ENCODE results near the gene SGCA. TPM values are rescaled to one million over a fixed set of nuclear protein-coding genes. Genes with fewer than 3 reads are reported as not detected.
A peak's percentile ranks its signal among the peaks of the same experiment; 100 is the strongest.

SGCA gene
- total and polyA plus RNA-seq, 5 donors from 2014 or later, result not detected

DNA sequence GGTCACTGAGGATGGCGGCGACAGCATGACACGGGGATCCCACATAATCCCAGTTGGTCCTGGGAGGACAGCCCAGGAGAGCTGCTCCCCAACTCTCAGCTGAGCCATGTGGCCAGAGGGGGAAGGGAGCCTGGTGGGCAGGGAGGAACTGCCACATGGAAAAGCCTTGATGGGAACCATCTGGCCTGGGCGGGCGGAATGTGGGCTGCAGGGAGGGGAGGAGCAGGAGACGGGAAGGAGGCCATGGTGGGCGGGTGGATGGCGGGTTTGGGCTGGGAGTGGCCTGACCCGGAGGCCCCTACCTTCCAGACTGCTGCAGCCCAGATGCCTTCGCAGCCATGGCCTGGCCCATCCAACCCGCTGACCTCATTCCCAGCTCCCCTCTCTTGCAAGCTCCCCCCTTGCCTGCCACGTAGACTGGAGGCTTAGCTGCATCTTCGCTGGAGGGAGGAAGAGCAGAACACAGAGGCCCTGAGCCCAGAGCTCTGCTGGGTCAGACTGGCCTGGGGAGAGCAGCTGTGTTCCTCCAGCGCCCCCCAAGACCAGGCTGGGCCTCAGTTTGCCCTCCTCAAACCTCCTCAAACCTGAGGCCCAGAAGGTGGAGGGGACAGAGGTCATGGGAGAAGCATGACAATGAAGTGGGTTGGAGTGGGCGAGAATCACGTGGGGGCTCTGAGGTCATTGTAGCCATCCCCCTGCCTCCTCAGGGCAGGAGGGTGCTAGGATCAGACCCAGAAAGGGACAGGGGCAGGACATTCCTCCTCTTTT, 43.9 kb downstream of the SGCA start:
- no peaks in the 10 kb centered on the region for H3K36me3 Mint-ChIP-seq
- H3K4me1 Mint-ChIP-seq, result peaks cover 0 to 9% (median 5%) of the 10 kb centered on the region in 4 donors
- no peaks in the 10 kb centered on the region for H3K9me3 Mint-ChIP-seq
- no peak overlapping the region for H3K27ac Mint-ChIP-seq
- no peaks in the 10 kb centered on the region for H3K9me3 ChIP-seq (ENCODE audit: control insufficient read depth in 2 of 2, low read length in 2 of 2)
- H3K4me1 ChIP-seq (ENCODE audit: control insufficient read depth, insufficient read depth, low read length, poor library complexity, severe bottlenecking), result no peaks in the 10 kb centered on the region
- no peak overlapping the region for H3K4me3 ChIP-seq (ENCODE audit: low read depth, low read length)
- H3K27me3 ChIP-seq (ENCODE audit: control insufficient read depth, insufficient read depth, low read length), result peaks cover 5% of the 10 kb centered on the region
- no peaks in the 10 kb centered on the region for H3K36me3 ChIP-seq (ENCODE audit: control insufficient read depth, insufficient read depth, low read length)
- ATAC-seq (ENCODE audit: low read depth in 2 of 2) (no peak), DNase-seq (no peak)
- H3K27me3 Mint-ChIP-seq, result peaks cover 50% of the 10 kb centered on the region
- H3K27ac ChIP-seq (ENCODE audit: insufficient read depth, low read length, poor library complexity, severe bottlenecking), result no peak overlapping the region
- H3K4me3 Mint-ChIP-seq, result no peak overlapping the region

DNA sequence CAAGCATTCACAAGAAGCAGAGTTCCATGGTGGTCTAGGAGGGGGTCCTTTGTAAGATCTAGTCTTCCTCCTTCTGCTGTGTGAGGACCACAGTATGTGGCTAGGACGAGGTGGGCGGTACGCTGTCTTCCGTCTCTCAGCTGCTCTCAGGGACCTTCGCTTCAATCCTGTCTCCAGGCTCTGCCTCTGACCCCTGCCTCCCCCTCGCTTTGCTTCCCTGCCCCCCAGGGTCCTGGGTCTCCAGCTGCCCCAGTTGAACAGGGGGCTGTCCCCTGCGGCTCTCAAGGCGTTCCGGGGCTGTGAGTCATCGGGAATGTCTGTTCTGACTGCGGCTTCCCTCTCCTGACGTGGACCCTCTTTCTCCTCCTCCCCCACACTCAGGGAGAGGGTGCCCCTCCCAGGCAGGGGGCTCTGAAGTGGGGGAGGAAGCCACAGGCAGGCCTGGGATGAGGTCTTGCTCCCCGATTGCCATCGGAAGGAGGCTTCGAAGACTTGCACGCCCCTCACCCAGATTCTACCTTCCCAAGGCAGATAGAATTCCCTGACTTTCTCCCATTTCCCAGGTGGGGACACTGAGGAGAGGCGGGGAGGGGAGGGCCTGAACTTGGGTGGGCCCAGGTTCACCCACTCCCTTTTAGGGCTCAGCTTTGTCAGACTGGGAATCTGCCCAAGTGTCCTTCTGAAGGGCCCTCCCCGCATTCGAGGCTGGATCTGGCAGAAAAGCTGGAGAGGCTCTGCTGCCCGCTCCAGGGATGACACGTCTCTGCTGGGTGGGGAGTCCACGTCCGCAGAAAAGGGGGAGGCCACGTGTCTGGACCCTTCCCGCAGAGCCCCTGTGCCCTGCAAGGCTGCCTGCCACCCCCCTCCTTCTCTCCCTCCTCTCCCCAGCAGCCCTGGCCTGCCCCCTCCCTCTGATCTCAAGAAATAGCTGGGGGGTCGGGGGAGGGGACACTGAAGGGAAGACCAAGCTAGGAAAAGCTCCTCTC, 44.7 kb downstream of the SGCA start:
- H3K27ac ChIP-seq (ENCODE audit: insufficient read depth, low read length, poor library complexity, severe bottlenecking), result no peak overlapping the region

DNA sequence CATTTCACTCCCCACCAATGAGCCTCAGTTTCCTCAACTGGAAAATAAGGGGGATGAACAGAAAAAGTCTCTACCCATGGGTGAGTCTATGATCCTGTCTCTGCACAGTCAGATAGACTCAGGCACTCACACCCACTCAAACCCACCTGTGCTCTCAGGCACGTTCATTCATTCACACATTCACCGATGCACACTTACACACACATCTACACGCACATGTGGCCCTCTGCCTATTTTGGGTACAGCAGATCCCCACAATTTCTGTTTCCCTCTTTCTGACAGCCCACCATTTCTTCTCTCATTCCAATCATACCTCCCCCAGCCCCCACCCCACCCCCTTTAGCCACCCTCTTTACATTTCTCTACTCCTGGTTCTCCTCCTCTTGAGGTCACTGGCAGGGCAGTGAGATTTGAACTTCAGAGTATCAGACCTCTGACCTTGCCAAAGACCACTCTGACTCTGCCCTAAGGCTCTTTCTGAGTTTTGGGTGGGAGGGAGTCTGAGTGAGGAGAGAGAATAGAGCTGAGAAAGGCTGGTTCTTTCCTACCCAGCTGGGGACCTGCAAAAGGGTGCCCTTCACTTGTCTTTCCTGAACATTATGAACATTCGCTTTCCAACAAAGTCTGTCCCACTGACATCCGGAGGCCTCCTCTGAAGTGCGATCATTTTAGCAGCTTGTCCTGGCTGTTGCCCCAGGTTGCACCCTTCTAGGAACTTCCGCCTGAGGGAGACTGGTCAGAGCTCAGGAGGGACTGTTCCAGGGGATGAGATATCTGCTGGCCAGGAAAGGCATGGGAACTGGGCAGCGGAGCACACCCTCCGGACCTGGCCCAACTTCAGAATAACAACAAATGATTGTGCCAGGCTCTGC, 45.7 kb downstream of the SGCA start:
- Histone ChIP-seq H3K27me3 (ENCODE audit: control insufficient read depth, insufficient read depth, low read length) (peaks cover 4% of the 10 kb centered on the region), H3K4me3 (ENCODE audit: low read depth, low read length) (no peak overlapping the region), H3K36me3 (ENCODE audit: control insufficient read depth, insufficient read depth, low read length) (no peaks in the 10 kb centered on the region), H3K4me1 (ENCODE audit: control insufficient read depth, insufficient read depth, low read length, poor library complexity, severe bottlenecking) (no peaks in the 10 kb centered on the region), H3K9me3 (ENCODE audit: control insufficient read depth in 2 of 2, low read length in 2 of 2) (no peaks in the 10 kb centered on the region), H3K27ac (ENCODE audit: insufficient read depth, low read length, poor library complexity, severe bottlenecking) (no peak overlapping the region)
- Mint-ChIP-seq H3K27ac (no peak overlapping the region), H3K9me3 (no peaks in the 10 kb centered on the region), H3K4me3 (no peak overlapping the region), H3K36me3 (no peaks in the 10 kb centered on the region), H3K27me3 (peaks cover 33% of the 10 kb centered on the region), H3K4me1 (peaks cover 0 to 9% (median 3%) of the 10 kb centered on the region in 4 donors)
- ATAC-seq (ENCODE audit: low read depth in 2 of 2) (no peak), DNase-seq (no peak)

More for the DNA sequence above, 44.7 kb downstream of the SGCA start:
- no peak overlapping the region for H3K27ac Mint-ChIP-seq
- peaks cover 0 to 9% (median 3%) of the 10 kb centered on the region in 4 donors for H3K4me1 Mint-ChIP-seq
- Histone ChIP-seq H3K4me1 (ENCODE audit: control insufficient read depth, insufficient read depth, low read length, poor library complexity, severe bottlenecking) (no peaks in the 10 kb centered on the region), H3K36me3 (ENCODE audit: control insufficient read depth, insufficient read depth, low read length) (no peaks in the 10 kb centered on the region), H3K27me3 (ENCODE audit: control insufficient read depth, insufficient read depth, low read length) (peaks cover 5% of the 10 kb centered on the region), H3K9me3 (ENCODE audit: control insufficient read depth in 2 of 2, low read length in 2 of 2) (no peaks in the 10 kb centered on the region), H3K4me3 (ENCODE audit: low read depth, low read length) (no peak overlapping the region)
- no peaks in the 10 kb centered on the region for H3K36me3 Mint-ChIP-seq
- DNase-seq (no peak), ATAC-seq (ENCODE audit: low read depth in 2 of 2) (no peak)
- no peaks in the 10 kb centered on the region for H3K9me3 Mint-ChIP-seq
- no peak overlapping the region for H3K4me3 Mint-ChIP-seq
- H3K27me3 Mint-ChIP-seq, result peaks cover 42% of the 10 kb centered on the region

DNA sequence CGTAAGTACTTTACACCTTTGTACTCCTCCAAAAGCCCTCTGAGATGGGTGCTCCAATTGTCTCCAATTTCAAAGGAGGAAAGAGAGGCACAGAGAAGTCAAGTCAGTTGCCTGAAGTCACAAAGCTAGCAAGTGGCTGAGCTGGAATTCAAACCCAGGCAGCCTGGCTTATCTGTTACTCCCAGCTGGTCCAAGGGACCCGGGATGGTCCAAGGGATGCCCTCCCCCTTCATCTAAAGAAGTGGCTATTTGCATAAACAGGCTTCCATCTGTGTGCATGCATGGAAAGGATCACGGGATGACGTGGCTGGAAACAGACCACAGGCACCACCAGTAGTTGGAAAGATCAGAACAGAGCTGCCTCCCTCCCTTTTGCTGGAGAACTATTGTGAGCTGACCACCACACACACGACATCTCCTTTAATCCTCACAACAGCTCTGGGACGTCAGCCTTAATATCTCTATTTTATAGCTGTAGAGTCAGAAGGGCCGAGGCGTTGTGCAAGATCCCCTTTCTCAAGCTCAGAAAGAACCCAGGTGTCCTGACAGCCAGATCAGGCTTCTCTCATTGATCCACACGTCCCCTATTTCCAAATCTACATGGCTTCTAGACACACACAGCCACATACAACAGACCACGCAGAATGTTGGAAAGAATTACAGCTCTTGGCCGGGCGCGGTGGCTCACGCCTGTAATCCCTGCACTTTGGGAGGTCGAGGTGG, 46.5 kb downstream of the SGCA start:
- peaks cover 4% of the 10 kb centered on the region for H3K27me3 ChIP-seq (ENCODE audit: control insufficient read depth, insufficient read depth, low read length)
- Mint-ChIP-seq H3K4me1 (peaks cover 0 to 4% (median 3%) of the 10 kb centered on the region in 4 donors), H3K27me3 (peaks cover 27% of the 10 kb centered on the region), H3K9me3 (no peaks in the 10 kb centered on the region), H3K27ac (no peak overlapping the region), H3K4me3 (no peak overlapping the region), H3K36me3 (no peaks in the 10 kb centered on the region)
- no peaks in the 10 kb centered on the region for H3K36me3 ChIP-seq (ENCODE audit: control insufficient read depth, insufficient read depth, low read length)
- no peak overlapping the region for H3K27ac ChIP-seq (ENCODE audit: insufficient read depth, low read length, poor library complexity, severe bottlenecking)
- H3K4me1 ChIP-seq (ENCODE audit: control insufficient read depth, insufficient read depth, low read length, poor library complexity, severe bottlenecking), result no peaks in the 10 kb centered on the region
- DNase-seq (no peak), ATAC-seq (ENCODE audit: low read depth in 2 of 2) (no peak)
- H3K4me3 ChIP-seq (ENCODE audit: low read depth, low read length), result no peak overlapping the region
- no peaks in the 10 kb centered on the region for H3K9me3 ChIP-seq (ENCODE audit: control insufficient read depth in 2 of 2, low read length in 2 of 2)

DNA sequence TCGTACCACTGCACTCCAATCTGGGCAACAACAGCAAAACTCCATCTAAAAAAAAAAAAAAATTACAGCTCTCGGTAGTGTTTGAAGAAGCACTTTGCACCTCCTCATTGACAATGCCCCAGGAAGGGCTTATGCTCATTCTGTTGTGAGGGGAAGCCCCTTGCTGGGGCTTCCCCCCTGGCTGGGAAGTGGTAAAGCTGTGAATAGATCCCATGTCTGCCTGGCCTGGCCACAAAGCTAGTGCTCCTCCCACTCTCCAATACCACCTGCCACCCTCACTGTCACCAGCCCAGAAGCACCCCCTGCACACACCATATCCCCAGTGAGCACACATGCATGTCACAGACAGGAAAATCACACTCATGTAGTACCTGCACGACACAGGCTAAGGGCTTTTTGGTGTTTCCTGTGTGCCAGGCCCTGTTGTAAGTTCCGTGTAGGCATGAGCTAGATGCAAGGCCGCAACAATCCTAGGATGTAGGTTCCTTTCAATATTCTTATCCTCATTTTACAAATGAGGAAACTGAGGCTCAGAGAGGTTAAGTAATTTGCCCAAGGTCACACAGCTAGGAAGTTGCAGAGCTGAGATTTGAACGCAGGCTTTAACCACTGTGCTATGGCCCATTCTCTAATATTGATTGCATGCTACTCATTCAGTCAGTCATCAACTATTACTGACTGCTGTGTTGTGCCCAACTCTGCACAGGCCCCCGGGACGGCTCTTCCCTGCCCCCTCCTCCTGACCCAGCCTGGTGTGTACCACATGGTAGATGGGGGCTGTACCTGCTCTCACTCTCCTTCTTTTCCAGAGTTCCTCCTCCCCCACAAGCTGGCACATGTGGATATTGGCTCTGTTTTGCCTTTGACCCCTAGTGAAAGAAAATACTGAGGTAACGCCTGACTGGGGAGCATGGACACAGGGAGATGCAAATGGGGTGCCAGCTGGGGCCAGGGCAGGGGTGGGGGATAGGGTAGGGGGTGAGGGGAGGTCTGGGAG, 47.5 kb downstream of the SGCA start:
- Mint-ChIP-seq H3K4me1 (peaks cover 0 to 4% (median 3%) of the 10 kb centered on the region in 4 donors), H3K36me3 (no peaks in the 10 kb centered on the region), H3K9me3 (no peaks in the 10 kb centered on the region), H3K27me3 (peaks cover 17% of the 10 kb centered on the region), H3K4me3 (no peak overlapping the region), H3K27ac (peak overlapping the region in 2 of 3 donors; percentile 22 to 88)
- no peaks in the 10 kb centered on the region for H3K4me1 ChIP-seq (ENCODE audit: control insufficient read depth, insufficient read depth, low read length, poor library complexity, severe bottlenecking)
- peak in 1 of 3 donors; percentile 42 for DNase-seq
- H3K9me3 ChIP-seq (ENCODE audit: control insufficient read depth in 2 of 2, low read length in 2 of 2), result no peaks in the 10 kb centered on the region
- peak; percentile 59 to 73 for ATAC-seq (ENCODE audit: low read depth in 2 of 2)
- H3K4me3 ChIP-seq (ENCODE audit: low read depth, low read length), result no peak overlapping the region
- H3K27me3 ChIP-seq (ENCODE audit: control insufficient read depth, insufficient read depth, low read length), result peaks cover 4% of the 10 kb centered on the region
- no peaks in the 10 kb centered on the region for H3K36me3 ChIP-seq (ENCODE audit: control insufficient read depth, insufficient read depth, low read length)
- no peak overlapping the region for H3K27ac ChIP-seq (ENCODE audit: insufficient read depth, low read length, poor library complexity, severe bottlenecking)

DNA sequence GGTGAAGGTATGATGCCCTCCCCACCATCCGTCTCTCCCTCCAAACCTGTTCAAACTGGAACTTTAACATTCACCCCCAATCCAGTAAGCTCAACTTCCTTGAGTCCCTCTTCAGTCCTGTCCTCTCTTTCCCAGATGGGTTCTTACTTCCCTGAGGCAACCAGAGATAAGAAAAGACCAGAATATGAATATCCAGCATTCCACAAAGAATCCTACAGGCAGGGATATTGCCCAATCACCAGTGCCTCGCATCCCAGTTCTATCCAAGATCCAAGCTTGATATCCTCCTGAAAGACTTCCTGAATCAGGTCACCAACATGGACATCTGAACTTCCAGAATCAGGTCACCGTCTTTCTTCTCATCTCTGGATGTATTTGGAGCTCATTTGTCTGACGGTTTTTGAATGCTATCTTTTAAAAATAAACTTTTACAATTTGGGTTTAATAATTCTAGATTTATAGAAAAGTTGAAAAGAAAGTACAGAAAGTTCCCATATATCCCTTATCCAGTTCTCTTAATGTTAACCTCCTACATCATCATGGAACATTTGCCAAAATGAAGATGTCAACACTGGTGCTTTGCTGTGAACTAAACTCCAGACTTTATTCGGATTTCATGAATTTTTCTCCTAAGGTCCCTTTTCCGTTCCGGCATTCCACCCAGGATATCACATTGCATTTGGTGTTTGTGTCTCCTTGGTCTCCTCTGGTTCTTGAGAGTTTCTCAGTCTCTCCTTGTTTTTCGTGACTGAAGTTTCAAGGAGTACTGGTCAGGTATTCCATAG, 49.4 kb downstream of the SGCA start:
- Histone ChIP-seq H3K27me3 (ENCODE audit: control insufficient read depth, insufficient read depth, low read length) (no peaks in the 10 kb centered on the region), H3K4me1 (ENCODE audit: control insufficient read depth, insufficient read depth, low read length, poor library complexity, severe bottlenecking) (no peaks in the 10 kb centered on the region), H3K4me3 (ENCODE audit: low read depth, low read length) (no peak overlapping the region), H3K36me3 (ENCODE audit: control insufficient read depth, insufficient read depth, low read length) (no peaks in the 10 kb centered on the region), H3K9me3 (ENCODE audit: control insufficient read depth in 2 of 2, low read length in 2 of 2) (no peaks in the 10 kb centered on the region), H3K27ac (ENCODE audit: insufficient read depth, low read length, poor library complexity, severe bottlenecking) (no peak overlapping the region)
- H3K27ac Mint-ChIP-seq, result no peak overlapping the region
- DNase-seq (no peak), ATAC-seq (ENCODE audit: low read depth in 2 of 2) (no peak)
- H3K9me3 Mint-ChIP-seq, result peaks cover 0 to 3% (median 0%) of the 10 kb centered on the region in 7 donors
- no peak overlapping the region for H3K4me3 Mint-ChIP-seq
- peaks cover 16% of the 10 kb centered on the region for H3K27me3 Mint-ChIP-seq
- peaks cover 0 to 4% (median 3%) of the 10 kb centered on the region in 4 donors for H3K4me1 Mint-ChIP-seq
- no peaks in the 10 kb centered on the region for H3K36me3 Mint-ChIP-seq

Data from CD4-positive, CD25-positive, alpha-beta regulatory T cell (primary cell).